Left lung (tissue), 10 donors: ENCODE data around the gene LY6G6D. TPM values are rescaled to one million over a fixed set of nuclear protein-coding genes. Genes with fewer than 3 reads are reported as not detected.

ENCODE experiments used
- ATAC-seq: fragments of 200-7000 bp; cut with Tn5 transposase; one replicate; pipeline ENCODE4 v1.9.1; 2020; ENCODE audit warnings: moderate library complexity
- DNase-seq, 4 donors: peaks; one replicate each; pipeline ENCODE4 v3.0.0-alpha.2; 2013 to 2020
- H3K27ac ChIP-seq, 2 donors: fragments of 200-600 bp; sonication (generic) in 1 of 2; one replicate each; pipeline versions ENCODE4 v1.5.0 to v1.8.0; 2020 to 2021
- H3K27me3 ChIP-seq, 2 donors: fragments of 200-600 bp; sonication (generic) in 1 of 2; one replicate each; pipeline versions ENCODE4 v1.5.0 to v1.8.0; 2020 to 2021
- H3K36me3 ChIP-seq, 2 donors: fragments of 200-600 bp; sonication (generic) in 1 of 2; one replicate each; pipeline versions ENCODE4 v1.5.0 to v1.8.0; 2020 to 2021
- H3K4me1 ChIP-seq, 2 donors: fragments of 200-600 bp; one replicate each; pipeline ENCODE4 v1.8.0; 2021
- H3K4me3 ChIP-seq, 2 donors: fragments of 200-600 bp; sonication (generic) in 1 of 2; one replicate each; pipeline versions ENCODE4 v1.5.0 to v1.8.0; 2020 to 2021; ENCODE audit warnings: mild to moderate bottlenecking in 1 of 2
- H3K9me3 ChIP-seq, 2 donors: fragments of 200-600 bp; sonication (generic) in 1 of 2; one replicate each; pipeline versions ENCODE4 v1.5.0 to v1.8.0; 2020 to 2021
- intact Hi-C, 2 donors: fragments of 100-400 bp; cut with DNase I; formaldehyde crosslinking; loops; one replicate each; pipeline versions ENCODE4 v1.11.2 to v1.14.2; 2022
- polyA plus RNA-seq, 6 donors: library from polyadenylated mRNA; unstranded; fragments of 120-200 nt; gene quantifications; one replicate each; pipeline ENCODE4 v1.2.1, GENCODE V29; 2013; ENCODE audit not compliant: insufficient read length in 6 of 6
- total RNA-seq, 2 donors: library from RNA; stranded (reverse); fragmentation: NEBNext Ultra II Directional; extraction: Animal tissue kit (Norgen Biotek cat#: 25700); gene quantifications; one replicate each; pipeline ENCODE4 v1.2.1, GENCODE V29; 2021
- TF ChIP-seq, protein P1 (sequence below), 2 donors: fragments of 200-600 bp; sonication (generic) in 1 of 2; IDR thresholded peaks; one replicate each; pipeline versions ENCODE4 v1.5.0 to v1.8.0; 2021; ENCODE audit warnings: antibody characterized with exemption in 2 of 2
- donor health status: DM: no; HTN: yes; CAD: no.
- donor health status: DM: no; HTN: no; CAD: no.

The LY6G6D gene
- total and polyA plus RNA-seq, 8 donors, result 0.57 TPM; not detected in 7

DNA sequence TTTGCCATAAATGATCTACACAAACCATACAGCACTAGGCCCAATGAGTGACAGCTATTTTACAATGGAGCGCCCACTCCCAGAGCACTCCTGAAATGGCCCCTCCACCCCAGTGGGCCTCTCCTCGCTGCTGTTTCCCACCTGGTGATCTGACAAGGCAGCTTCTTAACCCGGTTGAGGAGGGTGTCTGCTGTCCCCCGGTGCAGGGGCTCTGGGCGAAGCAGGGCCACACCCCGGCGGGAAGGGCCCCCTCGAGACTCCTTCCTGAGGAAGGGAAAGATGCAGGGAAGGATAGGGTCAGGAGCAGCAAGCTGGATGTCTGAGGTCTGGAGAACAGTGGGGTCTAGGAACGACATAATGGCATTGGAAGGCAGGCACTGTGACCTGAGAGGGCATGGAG lies 22.3 kb upstream of the LY6G6D start:
- Histone ChIP-seq H3K4me1 (no peaks in the 10 kb centered on the region), H3K9me3 (no peaks in the 10 kb centered on the region), H3K36me3 (peaks cover 0 to 92% of the 10 kb centered on the region in 2 donors), H3K27ac (no peak overlapping the region), H3K4me3 (no peak overlapping the region), H3K27me3 (no peaks in the 10 kb centered on the region)
- intact Hi-C loops, result no loop called here
- TF ChIP-seq, protein P1, sequence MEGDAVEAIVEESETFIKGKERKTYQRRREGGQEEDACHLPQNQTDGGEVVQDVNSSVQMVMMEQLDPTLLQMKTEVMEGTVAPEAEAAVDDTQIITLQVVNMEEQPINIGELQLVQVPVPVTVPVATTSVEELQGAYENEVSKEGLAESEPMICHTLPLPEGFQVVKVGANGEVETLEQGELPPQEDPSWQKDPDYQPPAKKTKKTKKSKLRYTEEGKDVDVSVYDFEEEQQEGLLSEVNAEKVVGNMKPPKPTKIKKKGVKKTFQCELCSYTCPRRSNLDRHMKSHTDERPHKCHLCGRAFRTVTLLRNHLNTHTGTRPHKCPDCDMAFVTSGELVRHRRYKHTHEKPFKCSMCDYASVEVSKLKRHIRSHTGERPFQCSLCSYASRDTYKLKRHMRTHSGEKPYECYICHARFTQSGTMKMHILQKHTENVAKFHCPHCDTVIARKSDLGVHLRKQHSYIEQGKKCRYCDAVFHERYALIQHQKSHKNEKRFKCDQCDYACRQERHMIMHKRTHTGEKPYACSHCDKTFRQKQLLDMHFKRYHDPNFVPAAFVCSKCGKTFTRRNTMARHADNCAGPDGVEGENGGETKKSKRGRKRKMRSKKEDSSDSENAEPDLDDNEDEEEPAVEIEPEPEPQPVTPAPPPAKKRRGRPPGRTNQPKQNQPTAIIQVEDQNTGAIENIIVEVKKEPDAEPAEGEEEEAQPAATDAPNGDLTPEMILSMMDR (IDR thresholded peaks at IDR 0.05), result no peak
- ATAC-seq, result no peak
- DNase-seq, result peak in 1 of 4 donors; percentile 29

DNA sequence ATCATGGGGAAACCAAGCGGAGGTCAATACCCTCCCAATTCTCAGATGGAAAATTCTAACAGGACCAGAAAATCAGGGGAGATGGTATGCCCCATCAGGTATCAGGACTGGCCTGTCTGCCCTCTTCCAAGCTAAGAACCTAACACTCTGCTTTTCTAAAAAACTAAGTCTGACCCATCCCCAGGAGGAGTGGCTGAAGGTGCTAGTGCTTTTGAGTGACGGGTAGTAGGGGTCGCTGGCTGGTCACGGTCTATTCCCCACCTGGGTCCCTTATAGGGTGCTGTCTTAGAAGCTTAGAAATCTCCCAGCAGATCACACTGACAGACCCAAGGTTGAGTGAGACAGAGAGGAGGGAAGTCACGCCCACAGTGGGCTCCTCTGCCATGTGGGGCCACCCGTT lies 21.6 kb upstream of the LY6G6D start:
- Histone ChIP-seq H3K4me3 (no peak overlapping the region), H3K4me1 (no peaks in the 10 kb centered on the region), H3K9me3 (no peaks in the 10 kb centered on the region), H3K36me3 (peaks cover 0 to 89% of the 10 kb centered on the region in 2 donors), H3K27me3 (no peaks in the 10 kb centered on the region), H3K27ac (no peak overlapping the region)
- intact Hi-C loops, result no loop called here
- TF ChIP-seq, protein P1 (IDR thresholded peaks at IDR 0.05), result no peak
- ATAC-seq (no peak), DNase-seq (no peak)

DNA sequence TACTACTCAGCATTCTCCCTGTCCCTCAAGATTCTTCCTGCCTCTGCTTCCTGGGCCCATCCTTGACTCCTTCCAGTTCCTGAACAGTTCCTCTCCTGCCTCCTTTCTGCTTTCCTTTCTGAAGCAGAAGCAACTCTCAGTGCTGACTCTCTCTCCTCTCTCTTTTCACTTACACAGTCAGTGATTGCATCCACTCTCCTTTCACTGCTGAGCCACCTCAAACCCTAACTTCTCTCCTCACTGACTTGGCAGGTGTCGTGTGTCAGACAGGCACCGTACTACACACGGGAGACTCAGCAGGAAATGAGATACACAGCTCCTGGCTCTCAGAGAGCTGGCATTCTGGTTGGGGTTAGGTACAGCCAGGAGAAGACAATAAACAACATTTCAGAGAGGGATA lies 17.6 kb upstream of the LY6G6D start:
- intact Hi-C loops, result no loop called here
- Histone ChIP-seq H3K27ac (no peak overlapping the region), H3K4me1 (peaks cover 13 to 28% of the 10 kb centered on the region in 2 donors), H3K4me3 (no peak overlapping the region), H3K9me3 (no peaks in the 10 kb centered on the region), H3K36me3 (peaks cover 0 to 71% of the 10 kb centered on the region in 2 donors), H3K27me3 (no peaks in the 10 kb centered on the region)
- TF ChIP-seq, protein P1 (IDR thresholded peaks at IDR 0.05), result no peak
- ATAC-seq (no peak), DNase-seq (no peak)

DNA sequence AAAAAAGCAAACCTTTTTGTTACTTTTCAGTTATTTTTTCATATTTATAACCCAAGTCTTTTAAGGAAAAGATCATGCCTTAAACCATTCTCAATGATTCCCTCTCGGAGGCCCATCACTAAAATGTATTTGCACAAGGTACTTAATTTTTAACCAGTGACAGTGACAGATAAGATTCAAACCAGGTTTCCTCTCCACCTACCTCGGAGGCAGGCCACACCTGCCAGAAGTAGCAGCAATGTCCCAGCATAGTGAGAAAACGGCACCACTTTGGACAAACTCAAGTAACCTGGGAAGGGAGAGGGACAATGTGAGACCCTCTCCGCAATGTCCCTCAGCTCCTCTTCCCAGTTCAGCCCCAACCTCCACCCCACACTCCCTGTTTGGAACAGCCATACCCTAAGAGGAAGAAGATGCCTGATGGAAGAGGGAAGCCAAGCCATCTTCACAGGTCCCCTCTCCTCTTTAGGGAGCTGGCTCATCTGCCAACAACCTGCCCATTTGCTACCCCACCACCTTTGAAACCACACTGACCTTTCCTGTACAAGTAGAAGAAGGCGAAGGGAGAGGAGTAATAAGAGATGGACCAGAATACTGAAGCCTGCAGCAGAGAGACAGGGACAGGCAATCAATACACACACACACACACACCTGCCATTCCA lies 14.3 kb upstream of the LY6G6D start:
- intact Hi-C loops, result no loop called here
- Histone ChIP-seq H3K27me3 (no peaks in the 10 kb centered on the region), H3K9me3 (no peaks in the 10 kb centered on the region), H3K27ac (no peak overlapping the region), H3K4me1 (peaks cover 13 to 36% of the 10 kb centered on the region in 2 donors), H3K4me3 (peak overlapping the region in 1 of 2 donors; percentile 87), H3K36me3 (peaks cover 0 to 37% of the 10 kb centered on the region in 2 donors)
- peak in 1 of 4 donors; percentile 2 for DNase-seq
- TF ChIP-seq, protein P1 (IDR thresholded peaks at IDR 0.05), result no peak
- no peak for ATAC-seq

DNA sequence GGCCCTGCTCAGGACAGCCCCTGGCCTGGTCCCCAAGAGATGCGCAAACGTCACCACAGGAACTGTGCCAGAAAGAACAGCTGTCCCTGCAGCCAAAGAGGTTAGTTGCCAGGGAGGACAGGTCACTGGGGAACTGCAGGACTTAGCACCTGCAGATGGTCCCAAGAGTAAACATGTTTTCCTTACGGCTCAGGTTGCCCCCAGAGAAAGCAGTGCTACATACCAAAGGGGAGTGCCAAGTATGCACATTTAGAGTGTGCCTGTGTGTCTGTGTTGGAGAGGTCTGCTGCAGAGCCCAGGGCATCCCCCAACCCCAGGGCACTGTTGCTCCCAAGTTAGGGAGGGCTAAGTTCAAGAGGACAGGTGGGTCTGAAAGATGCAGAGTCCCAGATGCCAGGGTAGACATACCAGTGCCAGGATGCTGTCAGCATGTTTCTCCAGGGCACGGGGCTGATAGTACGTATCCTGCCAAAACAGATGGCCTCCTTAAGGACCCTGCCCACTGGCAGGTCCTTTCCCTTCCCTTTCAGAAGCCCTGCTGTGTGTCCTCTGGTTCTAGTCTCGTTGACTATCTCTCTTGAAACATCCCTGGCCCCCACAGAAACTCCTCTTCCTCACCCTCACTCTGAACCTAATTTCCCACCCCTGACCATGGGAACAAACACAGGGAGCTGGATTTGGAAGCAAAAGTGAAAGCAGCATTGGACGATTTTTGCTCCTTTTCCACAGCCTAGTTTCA lies 13.3 kb upstream of the LY6G6D start:
- H3K27ac ChIP-seq, result peak overlapping the region; percentile 97 to 99
- DNase-seq (peak in 1 of 4 donors; percentile 20), ATAC-seq (peak; percentile 1)
- no peaks in the 10 kb centered on the region for H3K27me3 ChIP-seq
- no peaks in the 10 kb centered on the region for H3K9me3 ChIP-seq
- peaks cover 0 to 28% of the 10 kb centered on the region in 2 donors for H3K36me3 ChIP-seq
- intact Hi-C loops, result no loop called here
- H3K4me1 ChIP-seq, result peaks cover 13 to 36% of the 10 kb centered on the region in 2 donors
- peak overlapping the region; percentile 80 to 87 for H3K4me3 ChIP-seq
- TF ChIP-seq, protein P1 (IDR thresholded peaks at IDR 0.05), result no peak
